Stimulated activated CD8-positive, alpha-beta memory T cell treated with anti-CD3 and anti-CD28 coated beads, Interleukin-4, amount 100 ng/mL, for 4 hours (primary cell): ENCODE measurements around the gene SPTBN1.

ENCODE experiments used
- DNase-seq, 2 donors: peaks; one replicate each; pipeline ENCODE4 v3.0.0-alpha.2; 2020; ENCODE audit warnings: low read depth in 2 of 2, low spot score in 1 of 2

Gene SPTBN1

GRCh38 chr2:54603796-54604195 is 147.7 kb downstream of the SPTBN1 start:
- no peak for DNase-seq

GRCh38 chr2:54604871-54605270 is 148.7 kb downstream of the SPTBN1 start:
- DNase-seq = no peak

GRCh38 chr2:54605836-54606235 is 149.7 kb downstream of the SPTBN1 start:
- no peak for DNase-seq

- DNase-seq = no peak
These were observed 150.3 kb downstream of the SPTBN1 start for GRCh38 chr2:54606393-54606958.

GRCh38 chr2:54608224-54608623 is 152.1 kb downstream of the SPTBN1 start:
- DNase-seq = no peak

GRCh38 chr2:54609241-54609640 is 153.1 kb downstream of the SPTBN1 start:
- DNase-seq = no peak

GRCh38 chr2:54609647-54610046 is 153.5 kb downstream of the SPTBN1 start:
- no peak for DNase-seq

- no peak for DNase-seq
These were observed 154.6 kb downstream of the SPTBN1 start for GRCh38 chr2:54610700-54611099.

- no peak for DNase-seq
These were observed 155.9 kb downstream of the SPTBN1 start for GRCh38 chr2:54611830-54612545.

GRCh38 chr2:54613386-54613785 is 157.3 kb downstream of the SPTBN1 start:
- no peak for DNase-seq

- DNase-seq = no peak
These were observed 157.7 kb downstream of the SPTBN1 start for GRCh38 chr2:54613794-54614257.

- DNase-seq = no peak
These were observed 158.7 kb downstream of the SPTBN1 start for GRCh38 chr2:54614819-54615218.

GRCh38 chr2:54615832-54616534 is 159.9 kb downstream of the SPTBN1 start:
- DNase-seq = no peak

GRCh38 chr2:54617409-54617808 is 161.3 kb downstream of the SPTBN1 start:
- DNase-seq = no peak

- no peak for DNase-seq
These were observed 162.8 kb downstream of the SPTBN1 start for GRCh38 chr2:54618646-54619565.

GRCh38 chr2:54619660-54620231 is 163.6 kb downstream of the SPTBN1 start:
- DNase-seq = no peak

- no peak for DNase-seq
These were observed 164.8 kb downstream of the SPTBN1 start for GRCh38 chr2:54620948-54621347.

GRCh38 chr2:54624591-54625071 is 168.5 kb downstream of the SPTBN1 start:
- DNase-seq = no peak

GRCh38 chr2:54626131-54626530 is 170.0 kb downstream of the SPTBN1 start:
- DNase-seq = no peak

GRCh38 chr2:54626884-54627283 is 170.8 kb downstream of the SPTBN1 start:
- no peak for DNase-seq

GRCh38 chr2:54627973-54628372 is 171.8 kb downstream of the SPTBN1 start:
- no peak for DNase-seq
